ENCODE results near the gene PRR20B.
"Not testable (repeated sequence)": the region's sequence is repeated elsewhere in the genome, so short reads cannot be mapped to it uniquely, and the experiment has no call there.

The PRR20B gene

GRCh38 chr13:57160332-57160731, 13.0 kb downstream of the PRR20B start, which contains the start of gene PRR20D:
PRR20D (plus strand) TSS chr13:57160632; CDS start chr13:57161019, 387 bp downstream.
- in situ Hi-C loops (cut with MboI; ENCODE audit: low pct_unique_long_range_greater_than_20kb, low sequenced_read_pairs, unreplicated experiment); DNase-seq (ENCODE audit: low spot score): not testable (repeated sequence)

GRCh38 chr13:57166897-57167296, 19.6 kb downstream of the PRR20B start, which contains the start of gene PRR20E:
PRR20E (plus strand) TSS chr13:57167197; CDS start chr13:57167584, 387 bp downstream.
- DNase-seq (ENCODE audit: low spot score); in situ Hi-C loops (cut with MboI; ENCODE audit: low pct_unique_long_range_greater_than_20kb, low sequenced_read_pairs, unreplicated experiment): not testable (repeated sequence)

- DNase-seq (ENCODE audit: low spot score) = no peak
- no peak for TF ChIP-seq CTCF (IDR thresholded peaks at IDR 0.05; ENCODE audit: extremely low read depth, insufficient read depth, missing control alignments)
- in situ Hi-C loops (cut with MboI; ENCODE audit: low pct_unique_long_range_greater_than_20kb, low sequenced_read_pairs, unreplicated experiment) = no loop called here
These were observed 44.4 kb downstream of the PRR20B start for GRCh38 chr13:57191667-57192066.
